SK-N-SH (cell line): ENCODE results near the gene CDHR3. TPM values are rescaled to one million over a fixed set of nuclear protein-coding genes. Genes with fewer than 3 reads are reported as not detected.

Source experiments
- CTCF ChIA-PET: fragments of 300-600, 350-600 bp; formaldehyde crosslinking; extraction: SDS; loops from one replicate; lab custom pipeline; 2021; lab: Yijun Ruan, JAX
- POLR2A ChIA-PET: fragments of 350-600 bp; sonication (Branson Sonifier 250); formaldehyde crosslinking; extraction: SDS; loops from one replicate; lab custom pipeline; 2020; ENCODE audit warnings: antibody characterized with exemption, inconsistent platforms; lab: Yijun Ruan, JAX
- DNase-seq: peaks from one replicate; pipeline ENCODE4 v3.0.0; 2012
- H2AFZ ChIP-seq: fragments of 200-600 bp; sonication (generic); 2 replicates; pipeline ENCODE4 v1.8.1; 2016; ENCODE audit warnings: antibody characterized with exemption, mild to moderate bottlenecking, low read depth
- H3F3A ChIP-seq: fragments of 200-600 bp; sonication (generic); replicated peaks from 2 replicates; pipeline ENCODE3; 2016; ENCODE audit warnings: antibody characterized with exemption, mild to moderate bottlenecking; ENCODE audit not compliant: insufficient read depth
- H3K27ac ChIP-seq, 2 experiments: fragments of 200-500 bp in 1 of 2; fragments of 200-600 bp in 1 of 2; sonication (Bioruptor generic) in 1 of 2; sonication (generic), shearing (Covaris generic) in 1 of 2; 2 replicates each; pipeline versions ENCODE4 v1.5.1 to v1.6.1; 2014 to 2016; ENCODE audit warnings: low read depth in 2 of 2, inconsistent platforms in 1 of 2, low read length in 1 of 2, mild to moderate bottlenecking in 1 of 2, mixed read lengths in 1 of 2
- H3K27me3 ChIP-seq: fragments of 200-600 bp; sonication (generic), shearing (Covaris generic); 2 replicates; pipeline ENCODE4 v1.6.1; 2016; ENCODE audit warnings: mixed run types; ENCODE audit not compliant: insufficient read depth
- H3K36me3 ChIP-seq, 2 experiments: fragments of 200-500 bp in 1 of 2; fragments of 200-600 bp in 1 of 2; sonication (Bioruptor generic) in 1 of 2; sonication (generic) in 1 of 2; replicated peaks in 1 of 2; 2 replicates each; pipeline versions ENCODE3 to v1.5.1; 2014 to 2016; ENCODE audit warnings: low read length in 1 of 2, mild to moderate bottlenecking in 1 of 2; ENCODE audit not compliant: insufficient read depth in 2 of 2, control insufficient read depth in 1 of 2
- H3K4me1 ChIP-seq, 2 experiments: fragments of 200-500 bp in 1 of 2; fragments of 200-600 bp in 1 of 2; sonication (Bioruptor generic) in 1 of 2; sonication (generic), shearing (Covaris generic) in 1 of 2; 2 replicates each; pipeline versions ENCODE4 v1.5.1 to v1.6.1; 2014 to 2016; ENCODE audit warnings: low read depth in 1 of 2, low read length in 1 of 2, mixed run types in 1 of 2; ENCODE audit not compliant: insufficient read depth in 2 of 2, control insufficient read depth in 1 of 2
- H3K4me2 ChIP-seq: fragments of 200-600 bp; sonication (generic), shearing (Covaris generic); 2 replicates; pipeline ENCODE4 v1.6.1; 2017; ENCODE audit warnings: mixed run types
- H3K4me3 ChIP-seq, 2 experiments: fragments of 200-500 bp in 1 of 2; fragments of 200-600 bp in 1 of 2; sonication (Bioruptor generic) in 1 of 2; sonication (generic), shearing (Covaris generic) in 1 of 2; 2 replicates each; pipeline versions ENCODE4 v1.5.1 to v1.8.1; 2014 to 2016; ENCODE audit warnings: low read depth in 2 of 2, inconsistent platforms in 1 of 2, low read length in 1 of 2, mild to moderate bottlenecking in 1 of 2, mixed read lengths in 1 of 2, moderate library complexity in 1 of 2
- H3K79me2 ChIP-seq: fragments of 200-600 bp; sonication (generic); 2 replicates; pipeline ENCODE4 v1.8.1; 2017; ENCODE audit warnings: mild to moderate bottlenecking; ENCODE audit not compliant: insufficient read depth
- H3K9ac ChIP-seq: fragments of 200-600 bp; sonication (generic); 2 replicates; pipeline ENCODE4 v1.6.1; 2017; ENCODE audit warnings: mixed run types
- H3K9me2 ChIP-seq: fragments of 200-600 bp; sonication (generic); 2 replicates; pipeline ENCODE4 v1.6.1; 2017; ENCODE audit warnings: mixed run types
- H3K9me3 ChIP-seq: fragments of 200-600 bp; sonication (generic); 2 replicates; pipeline ENCODE4 v1.6.1; 2017; ENCODE audit warnings: mixed run types, mild to moderate bottlenecking, moderate library complexity
- H4K20me1 ChIP-seq: fragments of 200-600 bp; sonication (generic); 2 replicates; pipeline ENCODE4 v1.6.1; 2017; ENCODE audit warnings: mild to moderate bottlenecking, mixed run types; ENCODE audit not compliant: insufficient read depth
- CHD2 ChIP-seq: fragments of 150-350 bp; IDR thresholded peaks from 2 replicates; pipeline ENCODE4 v1.6.1; 2018; ENCODE audit warnings: low read length; ENCODE audit not compliant: partially characterized antibody
- CTCF ChIP-seq: fragments of 200-600 bp; sonication (generic); IDR thresholded peaks from 2 replicates; pipeline ENCODE4 v1.6.1; 2017; ENCODE audit warnings: antibody characterized with exemption, mild to moderate bottlenecking, moderate library complexity
- ELF1 ChIP-seq: IDR thresholded peaks from 2 replicates; pipeline ENCODE4 v1.4.0; 2012
- FOXM1 ChIP-seq: IDR thresholded peaks from 2 replicates; pipeline ENCODE4 v1.4.0; 2012; ENCODE audit warnings: low read depth, mild to moderate bottlenecking
- GATA2 ChIP-seq: sonication (generic); formaldehyde crosslinking; IDR thresholded peaks from 2 replicates; pipeline ENCODE4 v1.5.0; 2020; ENCODE audit warnings: mild to moderate bottlenecking, missing genetic modification reagents
- JUND ChIP-seq: IDR thresholded peaks from 2 replicates; pipeline ENCODE4 v1.4.0; 2012
- MAX ChIP-seq: IDR thresholded peaks from 2 replicates; pipeline ENCODE4 v1.4.0; 2012; ENCODE audit warnings: low read depth
- NFIC ChIP-seq: IDR thresholded peaks from 2 replicates; pipeline ENCODE4 v1.4.0; 2012; ENCODE audit warnings: borderline replicate concordance
- NRF1 ChIP-seq: IDR thresholded peaks from 2 replicates; pipeline ENCODE4 v1.6.1; 2012; ENCODE audit warnings: low read depth, mild to moderate bottlenecking, low read length
- PBX3 ChIP-seq: IDR thresholded peaks from 2 replicates; pipeline ENCODE4; 2012
- RAD21 ChIP-seq: IDR thresholded peaks from 2 replicates; pipeline ENCODE4 v1.6.1; 2012; ENCODE audit warnings: mild to moderate bottlenecking, low read length
- RCOR1 ChIP-seq: fragments of 150-350 bp; IDR thresholded peaks from 2 replicates; pipeline ENCODE4 v1.6.1; 2017; ENCODE audit warnings: antibody characterized with exemption, low read length
- REST ChIP-seq: IDR thresholded peaks from 2 replicates; pipeline ENCODE4 v1.6.1; 2012; ENCODE audit warnings: mild to moderate bottlenecking, low read depth, low read length, moderate library complexity
- SIN3A ChIP-seq: IDR thresholded peaks from 2 replicates; pipeline ENCODE4 v1.6.1; 2012; ENCODE audit warnings: low read depth, mild to moderate bottlenecking, low read length, moderate library complexity, borderline replicate concordance
- TAF1 ChIP-seq: IDR thresholded peaks from 2 replicates; pipeline ENCODE4 v1.6.1; 2012; ENCODE audit warnings: low read depth, mild to moderate bottlenecking, low read length, moderate library complexity, borderline replicate concordance
- TEAD4 ChIP-seq: IDR thresholded peaks from 2 replicates; pipeline ENCODE4 v1.4.0; 2012; ENCODE audit warnings: mild to moderate bottlenecking, borderline replicate concordance; ENCODE audit not compliant: insufficient read depth
- WGBS: methylation state at CpG from one replicate; pipeline ENCODE4 v1.1.6; 2017; ENCODE audit warnings: low lambda C conversion rate; 5-methylcytosine and 5-hydroxymethylcytosine counted together
- polyA plus RNA-seq, 3 experiments: library from polyadenylated mRNA; depleted of rRNA; stranded (reverse); fragments of >200 nt; gene quantifications; 2 replicates each; pipeline ENCODE4 v1.2.3, GENCODE V29; 2012

The CDHR3 gene
- polyA plus RNA-seq, 1 of the 3 experiments (the other 2 are of a cell fraction): 7.5 TPM

GRCh38 chr7:105935250-105935649, 27.8 kb upstream of the CDHR3 start:
- Histone ChIP-seq H3K27ac (no peak overlapping the region), H3K9me2 (no peaks in the 10 kb centered on the region), H3K9ac (no peak overlapping the region), H4K20me1 (no peaks in the 10 kb centered on the region), H3K36me3 (no peaks in the 10 kb centered on the region), H3K4me1 (peaks cover 20 to 27% of the 10 kb centered on the region in 2 experiments), H3K79me2 (no peaks in the 10 kb centered on the region), H3K4me2 (no peak overlapping the region), H3K4me3 (no peak overlapping the region), H3F3A (peaks cover 22% of the 10 kb centered on the region), H3K9me3 (no peaks in the 10 kb centered on the region), H2AFZ (no peak overlapping the region), H3K27me3 (no peaks in the 10 kb centered on the region)
- DNase-seq: no peak
- TF ChIP-seq ELF1: no peak
- no peak for TF ChIP-seq JUND
- TF ChIP-seq RCOR1: no peak
- ChIA-PET POLR2A (no interaction called here), CTCF (interaction anchor here (0.6 to 5.4 kb wide), 59 partner anchors 8 to 294 kb away, joined by 3 to 188 read pairs (median 6); no protein-coding TSS in a partner anchor)
- 94% methylated on average over 5 of the region's 5 CpGs for WGBS

GRCh38 chr7:105937411-105937810, 25.7 kb upstream of the CDHR3 start:
- WGBS: 64% methylated on average over 3 of the region's 3 CpGs
- Histone ChIP-seq H3K27me3 (no peaks in the 10 kb centered on the region), H3K4me3 (no peak overlapping the region), H3K9me3 (no peaks in the 10 kb centered on the region), H3K4me1 (peaks cover 13 to 28% of the 10 kb centered on the region in 2 experiments; a peak in 3 of 4 replicates), H3F3A (peaks cover 15% of the 10 kb centered on the region), H3K4me2 (no peak overlapping the region), H3K79me2 (no peaks in the 10 kb centered on the region), H2AFZ (no peak overlapping the region), H3K9ac (no peak overlapping the region), H3K9me2 (no peaks in the 10 kb centered on the region), H3K27ac (no peak overlapping the region), H3K36me3 (no peaks in the 10 kb centered on the region), H4K20me1 (no peaks in the 10 kb centered on the region)
- ChIA-PET POLR2A (no interaction called here), CTCF (interaction anchor here (0.7 to 5.4 kb wide), 9 partner anchors 8 to 285 kb away, joined by 3 to 188 read pairs (median 4); no protein-coding TSS in a partner anchor)
- TF ChIP-seq GATA2: peak; percentile 27; the same call in 1 of the 2 replicates
- TF ChIP-seq CTCF: no peak
- no peak for DNase-seq

- CTCF ChIA-PET: interaction anchor here (0.6 to 1.8 kb wide), 5 partner anchors 69 to 288 kb away, joined by 3 to 13 read pairs (median 4); no protein-coding TSS in a partner anchor
- no peak for TF ChIP-seq ELF1
- TF ChIP-seq CHD2: peak; percentile 92
- TF ChIP-seq TAF1: no peak
- TF ChIP-seq NFIC: no peak
- TF ChIP-seq TEAD4: no peak
- TF ChIP-seq MAX: no peak
- TF ChIP-seq SIN3A: no peak
- no peak for TF ChIP-seq NRF1
- peak; percentile 99 for TF ChIP-seq GATA2
- peak; percentile 40; the same call in 1 of the 2 replicates for TF ChIP-seq RAD21
- no peak for TF ChIP-seq FOXM1
- no peak for TF ChIP-seq PBX3
- no peak for TF ChIP-seq REST
Measured at GRCh38 chr7:105940109-105940508, 23.0 kb upstream of the CDHR3 start.

More at GRCh38 chr7:105940109-105940508, 23.0 kb upstream of the CDHR3 start:
- Histone ChIP-seq H3K36me3 (no peaks in the 10 kb centered on the region), H3K79me2 (no peaks in the 10 kb centered on the region), H3K9me2 (no peaks in the 10 kb centered on the region), H3K4me1 (peaks cover 0 to 22% of the 10 kb centered on the region in 2 experiments; a peak in 2 of 4 replicates), H3K27ac (peak overlapping the region in 1 of 2 experiments; percentile 60; a peak in 2 of 4 replicates), H2AFZ (no peak overlapping the region), H3K4me2 (no peak overlapping the region), H3K27me3 (no peaks in the 10 kb centered on the region), H3K9ac (no peak overlapping the region), H3K4me3 (no peak overlapping the region), H3K9me3 (no peaks in the 10 kb centered on the region), H3F3A (no peaks in the 10 kb centered on the region), H4K20me1 (no peaks in the 10 kb centered on the region)
- peak; percentile 76 for DNase-seq
- WGBS: 43% methylated on average over 4 of the region's 4 CpGs
- POLR2A ChIA-PET: no interaction called here
